ENCODE results near the gene PCDHGA7.

GRCh38 chr5:141374627-141375026 lies 7.9 kb upstream of the PCDHGA7 start:
- TF ChIP-seq CTCF (IDR thresholded peaks at IDR 0.05) (no peak), POLR2A (IDR thresholded peaks at IDR 0.05) (no peak)

Measured in heart left ventricle (tissue), 13 donors.